Measurements from ENCODE around the gene SUSD4.

SUSD4 gene, protein sequence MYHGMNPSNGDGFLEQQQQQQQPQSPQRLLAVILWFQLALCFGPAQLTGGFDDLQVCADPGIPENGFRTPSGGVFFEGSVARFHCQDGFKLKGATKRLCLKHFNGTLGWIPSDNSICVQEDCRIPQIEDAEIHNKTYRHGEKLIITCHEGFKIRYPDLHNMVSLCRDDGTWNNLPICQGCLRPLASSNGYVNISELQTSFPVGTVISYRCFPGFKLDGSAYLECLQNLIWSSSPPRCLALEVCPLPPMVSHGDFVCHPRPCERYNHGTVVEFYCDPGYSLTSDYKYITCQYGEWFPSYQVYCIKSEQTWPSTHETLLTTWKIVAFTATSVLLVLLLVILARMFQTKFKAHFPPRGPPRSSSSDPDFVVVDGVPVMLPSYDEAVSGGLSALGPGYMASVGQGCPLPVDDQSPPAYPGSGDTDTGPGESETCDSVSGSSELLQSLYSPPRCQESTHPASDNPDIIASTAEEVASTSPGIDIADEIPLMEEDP

GRCh38 chr1:223363856-223364684 is at the start of gene SUSD4:
Gene SUSD4, minus strand, starts transcription at chr1:223364176. Its CDS starts 751 bp downstream, at chr1:223363425.
- Histone ChIP-seq H3K4me1 (ENCODE audit: low read depth, poor library complexity, severe bottlenecking) (no peaks in the 10 kb centered on the region), H2AFZ (ENCODE audit: low read depth) (peak within 1 kb of the TSS; percentile 96), H3K79me2 (ENCODE audit: insufficient read depth, low read depth) (no peaks in the 10 kb centered on the region), H3K4me3 (IDR thresholded peaks at IDR 0.05; ENCODE audit: insufficient read depth, low read depth, low read length) (peak within 1 kb of the TSS; percentile 75), H3K27ac (no peak within 1 kb of the TSS), H3K9ac (peak within 1 kb of the TSS; percentile 33; the same call in 1 of the 2 replicates), H3K27me3 (ENCODE audit: insufficient read depth, low read depth) (no peaks in the 10 kb centered on the region; the same call in 1 of the 2 replicates), H3K4me2 (peak within 1 kb of the TSS; percentile 82), H4K20me1 (ENCODE audit: insufficient read depth) (no peaks in the 10 kb centered on the region), H3K36me3 (ENCODE audit: insufficient read depth) (no peaks in the 10 kb centered on the region)
- TF ChIP-seq, protein P1, sequence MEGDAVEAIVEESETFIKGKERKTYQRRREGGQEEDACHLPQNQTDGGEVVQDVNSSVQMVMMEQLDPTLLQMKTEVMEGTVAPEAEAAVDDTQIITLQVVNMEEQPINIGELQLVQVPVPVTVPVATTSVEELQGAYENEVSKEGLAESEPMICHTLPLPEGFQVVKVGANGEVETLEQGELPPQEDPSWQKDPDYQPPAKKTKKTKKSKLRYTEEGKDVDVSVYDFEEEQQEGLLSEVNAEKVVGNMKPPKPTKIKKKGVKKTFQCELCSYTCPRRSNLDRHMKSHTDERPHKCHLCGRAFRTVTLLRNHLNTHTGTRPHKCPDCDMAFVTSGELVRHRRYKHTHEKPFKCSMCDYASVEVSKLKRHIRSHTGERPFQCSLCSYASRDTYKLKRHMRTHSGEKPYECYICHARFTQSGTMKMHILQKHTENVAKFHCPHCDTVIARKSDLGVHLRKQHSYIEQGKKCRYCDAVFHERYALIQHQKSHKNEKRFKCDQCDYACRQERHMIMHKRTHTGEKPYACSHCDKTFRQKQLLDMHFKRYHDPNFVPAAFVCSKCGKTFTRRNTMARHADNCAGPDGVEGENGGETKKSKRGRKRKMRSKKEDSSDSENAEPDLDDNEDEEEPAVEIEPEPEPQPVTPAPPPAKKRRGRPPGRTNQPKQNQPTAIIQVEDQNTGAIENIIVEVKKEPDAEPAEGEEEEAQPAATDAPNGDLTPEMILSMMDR (conservative IDR thresholded peaks at IDR 0.05; ENCODE audit: low read depth, low read length) = no peak

- no peaks in the 10 kb centered on the region for H4K20me1 ChIP-seq (ENCODE audit: insufficient read depth)
- no peak overlapping the region for H3K4me2 ChIP-seq
- H3K4me1 ChIP-seq (ENCODE audit: low read depth, poor library complexity, severe bottlenecking) = no peaks in the 10 kb centered on the region
- H3K27me3 ChIP-seq (ENCODE audit: insufficient read depth, low read depth) = no peaks in the 10 kb centered on the region
- H3K36me3 ChIP-seq (ENCODE audit: insufficient read depth) = no peaks in the 10 kb centered on the region
- no peak overlapping the region for H2AFZ ChIP-seq (ENCODE audit: low read depth)
- H3K27ac ChIP-seq = no peak overlapping the region
- H3K9ac ChIP-seq = no peak overlapping the region
- H3K79me2 ChIP-seq (ENCODE audit: insufficient read depth, low read depth) = no peaks in the 10 kb centered on the region
- H3K4me3 ChIP-seq (IDR thresholded peaks at IDR 0.05; ENCODE audit: insufficient read depth, low read depth, low read length) = no peak overlapping the region
- TF ChIP-seq, protein P1 (conservative IDR thresholded peaks at IDR 0.05; ENCODE audit: low read depth, low read length) = no peak
Observed at GRCh38 chr1:223413216-223413615, 49.2 kb upstream of the SUSD4 start.

DNA sequence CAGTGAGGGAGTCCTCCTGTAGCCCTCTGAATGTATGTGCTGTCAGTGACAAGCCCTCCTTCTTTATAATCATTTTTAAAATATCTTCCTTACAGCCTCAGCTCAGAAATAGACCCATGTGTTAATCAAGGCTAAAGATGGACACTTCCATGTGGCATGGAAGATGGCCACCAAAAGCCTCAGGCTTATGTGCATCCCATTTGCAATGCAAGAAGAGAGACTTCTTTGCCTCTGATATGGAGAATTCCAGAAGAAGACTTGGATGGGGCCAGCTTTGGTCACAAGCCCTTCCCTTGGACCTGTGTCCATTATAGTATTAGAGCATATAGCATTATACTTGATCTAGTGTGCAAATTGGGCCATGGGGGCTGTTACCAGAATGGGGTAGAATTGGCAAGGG is 47.7 kb upstream of the SUSD4 start:
- no peaks in the 10 kb centered on the region for H3K79me2 ChIP-seq (ENCODE audit: insufficient read depth, low read depth)
- H3K27ac ChIP-seq = no peak overlapping the region
- H4K20me1 ChIP-seq (ENCODE audit: insufficient read depth) = no peaks in the 10 kb centered on the region
- no peak overlapping the region for H3K4me3 ChIP-seq (IDR thresholded peaks at IDR 0.05; ENCODE audit: insufficient read depth, low read depth, low read length)
- TF ChIP-seq, protein P1 (conservative IDR thresholded peaks at IDR 0.05; ENCODE audit: low read depth, low read length) = no peak
- H3K36me3 ChIP-seq (ENCODE audit: insufficient read depth) = no peaks in the 10 kb centered on the region
- no peaks in the 10 kb centered on the region for H3K4me1 ChIP-seq (ENCODE audit: low read depth, poor library complexity, severe bottlenecking)
- H3K27me3 ChIP-seq (ENCODE audit: insufficient read depth, low read depth) = no peaks in the 10 kb centered on the region
- H3K9ac ChIP-seq = no peak overlapping the region
- H2AFZ ChIP-seq (ENCODE audit: low read depth) = no peak overlapping the region
- no peak overlapping the region for H3K4me2 ChIP-seq

DNA sequence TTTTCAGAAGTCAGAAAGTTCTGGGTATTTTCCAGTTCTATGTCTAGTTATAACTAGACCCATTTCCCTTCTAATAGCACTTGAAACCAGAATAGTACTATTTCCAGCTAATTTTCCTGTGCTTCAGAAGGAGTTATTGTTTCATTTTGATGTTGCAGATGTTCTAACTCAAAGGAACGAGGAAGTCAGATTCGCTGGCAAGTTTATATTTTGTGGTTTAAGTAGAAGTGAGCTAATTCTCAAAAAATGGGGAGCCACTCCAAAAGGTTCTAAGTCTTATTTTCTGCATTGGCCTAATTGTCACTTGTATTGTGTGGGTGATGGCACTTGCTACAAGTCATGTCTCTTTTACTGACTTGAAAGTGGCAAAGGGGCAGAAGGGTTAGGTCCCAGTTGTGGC is 47.3 kb upstream of the SUSD4 start:
- H3K4me2 ChIP-seq = no peak overlapping the region
- H3K4me1 ChIP-seq (ENCODE audit: low read depth, poor library complexity, severe bottlenecking) = no peaks in the 10 kb centered on the region
- no peak overlapping the region for H3K4me3 ChIP-seq (IDR thresholded peaks at IDR 0.05; ENCODE audit: insufficient read depth, low read depth, low read length)
- no peaks in the 10 kb centered on the region for H3K27me3 ChIP-seq (ENCODE audit: insufficient read depth, low read depth)
- TF ChIP-seq, protein P1 (conservative IDR thresholded peaks at IDR 0.05; ENCODE audit: low read depth, low read length) = no peak
- no peak overlapping the region for H3K9ac ChIP-seq
- no peaks in the 10 kb centered on the region for H4K20me1 ChIP-seq (ENCODE audit: insufficient read depth)
- no peaks in the 10 kb centered on the region for H3K79me2 ChIP-seq (ENCODE audit: insufficient read depth, low read depth)
- no peak overlapping the region for H2AFZ ChIP-seq (ENCODE audit: low read depth)
- no peak overlapping the region for H3K27ac ChIP-seq
- no peaks in the 10 kb centered on the region for H3K36me3 ChIP-seq (ENCODE audit: insufficient read depth)
